ENCODE results near the gene MLPH.

MLPH gene

GRCh38 chr2:237530472-237531433 is 43.7 kb downstream of the MLPH start:
- H3K36me3 ChIP-seq (ENCODE audit: insufficient read depth, low read length), result no peaks in the 10 kb centered on the region
- no peaks in the 10 kb centered on the region for H3K27me3 ChIP-seq (ENCODE audit: control insufficient read depth in 1 of 2, insufficient read depth in 2 of 2, low read length in 2 of 2)
- H3K9ac ChIP-seq (ENCODE audit: low read length), result no peak overlapping the region
- no peak overlapping the region for H3K27ac ChIP-seq (ENCODE audit: low read depth, low read length)
- H3K4me1 ChIP-seq (ENCODE audit: insufficient read depth, low read length), result no peaks in the 10 kb centered on the region
- H3K9me3 ChIP-seq (ENCODE audit: low read length), result no peaks in the 10 kb centered on the region
- no peak overlapping the region for H3K4me3 ChIP-seq (ENCODE audit: low read depth in 1 of 2, low read length in 2 of 2)

GRCh38 chr2:237532160-237532559 is 45.1 kb downstream of the MLPH start:
- Histone ChIP-seq H3K9me3 (ENCODE audit: low read length) (no peaks in the 10 kb centered on the region), H3K36me3 (ENCODE audit: insufficient read depth, low read length) (no peaks in the 10 kb centered on the region), H3K27ac (ENCODE audit: low read depth, low read length) (no peak overlapping the region), H3K4me1 (ENCODE audit: insufficient read depth, low read length) (no peaks in the 10 kb centered on the region), H3K27me3 (ENCODE audit: control insufficient read depth in 1 of 2, insufficient read depth in 2 of 2, low read length in 2 of 2) (no peaks in the 10 kb centered on the region), H3K9ac (ENCODE audit: low read length) (no peak overlapping the region), H3K4me3 (ENCODE audit: low read depth in 1 of 2, low read length in 2 of 2) (no peak overlapping the region)

- no peak overlapping the region for H3K9ac ChIP-seq (ENCODE audit: low read length)
- no peaks in the 10 kb centered on the region for H3K27me3 ChIP-seq (ENCODE audit: control insufficient read depth in 1 of 2, insufficient read depth in 2 of 2, low read length in 2 of 2)
- H3K36me3 ChIP-seq (ENCODE audit: insufficient read depth, low read length), result no peaks in the 10 kb centered on the region
- no peaks in the 10 kb centered on the region for H3K4me1 ChIP-seq (ENCODE audit: insufficient read depth, low read length)
- H3K4me3 ChIP-seq (ENCODE audit: low read depth in 1 of 2, low read length in 2 of 2), result no peak overlapping the region
- H3K27ac ChIP-seq (ENCODE audit: low read depth, low read length), result no peak overlapping the region
- H3K9me3 ChIP-seq (ENCODE audit: low read length), result no peaks in the 10 kb centered on the region
These were observed 46.7 kb downstream of the MLPH start for GRCh38 chr2:237533668-237534161.

GRCh38 chr2:237534380-237534779 is 47.3 kb downstream of the MLPH start:
- H3K9ac ChIP-seq (ENCODE audit: low read length), result no peak overlapping the region

DNA sequence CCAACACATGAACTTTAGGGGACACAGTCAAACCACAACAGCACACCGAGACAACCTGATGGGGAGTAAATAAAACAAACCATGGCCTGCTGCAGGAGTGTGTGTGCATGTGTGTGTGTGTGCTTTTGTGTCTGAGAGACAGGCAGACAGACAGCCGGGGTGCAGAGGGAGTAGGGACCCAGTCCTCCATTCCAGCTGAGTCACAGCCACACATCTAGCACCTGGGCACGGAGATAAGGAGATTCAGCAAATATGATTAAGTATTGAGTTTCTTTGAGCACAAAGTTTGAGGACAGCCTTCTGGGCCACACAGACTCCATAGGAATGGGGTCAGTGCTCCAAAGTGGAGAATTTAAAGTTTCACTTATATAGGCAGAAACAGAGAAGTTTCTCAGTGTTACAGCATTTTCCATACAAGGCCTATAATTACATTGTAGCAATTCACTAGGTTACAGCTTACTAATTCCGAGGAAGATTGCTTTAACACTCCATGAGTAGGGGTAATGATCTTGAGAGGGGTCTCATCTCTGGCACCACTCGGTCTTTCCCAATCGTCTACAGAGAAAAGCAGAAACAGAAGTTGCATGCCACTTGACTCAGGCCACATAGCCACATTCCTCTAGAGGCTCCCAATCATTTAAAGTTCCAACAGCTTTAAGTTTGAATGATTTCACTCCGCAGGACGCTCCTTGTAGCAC is 48.5 kb downstream of the MLPH start:
- Histone ChIP-seq H3K27me3 (ENCODE audit: control insufficient read depth in 1 of 2, insufficient read depth in 2 of 2, low read length in 2 of 2) (no peaks in the 10 kb centered on the region), H3K9me3 (ENCODE audit: low read length) (no peaks in the 10 kb centered on the region), H3K4me3 (ENCODE audit: low read depth in 1 of 2, low read length in 2 of 2) (no peak overlapping the region), H3K27ac (ENCODE audit: low read depth, low read length) (no peak overlapping the region), H3K4me1 (ENCODE audit: insufficient read depth, low read length) (no peaks in the 10 kb centered on the region), H3K9ac (ENCODE audit: low read length) (no peak overlapping the region), H3K36me3 (ENCODE audit: insufficient read depth, low read length) (no peaks in the 10 kb centered on the region)

More at GRCh38 chr2:237534380-237534779, 47.3 kb downstream of the MLPH start:
- Histone ChIP-seq H3K4me3 (ENCODE audit: low read depth in 1 of 2, low read length in 2 of 2) (no peak overlapping the region), H3K27me3 (ENCODE audit: control insufficient read depth in 1 of 2, insufficient read depth in 2 of 2, low read length in 2 of 2) (no peaks in the 10 kb centered on the region), H3K27ac (ENCODE audit: low read depth, low read length) (no peak overlapping the region), H3K4me1 (ENCODE audit: insufficient read depth, low read length) (no peaks in the 10 kb centered on the region), H3K36me3 (ENCODE audit: insufficient read depth, low read length) (no peaks in the 10 kb centered on the region), H3K9me3 (ENCODE audit: low read length) (no peaks in the 10 kb centered on the region)

- Histone ChIP-seq H3K9me3 (ENCODE audit: low read length) (no peaks in the 10 kb centered on the region), H3K36me3 (ENCODE audit: insufficient read depth, low read length) (no peaks in the 10 kb centered on the region), H3K4me3 (ENCODE audit: low read depth in 1 of 2, low read length in 2 of 2) (no peak overlapping the region), H3K4me1 (ENCODE audit: insufficient read depth, low read length) (no peaks in the 10 kb centered on the region), H3K9ac (ENCODE audit: low read length) (no peak overlapping the region), H3K27ac (ENCODE audit: low read depth, low read length) (no peak overlapping the region), H3K27me3 (ENCODE audit: control insufficient read depth in 1 of 2, insufficient read depth in 2 of 2, low read length in 2 of 2) (no peaks in the 10 kb centered on the region)
These were observed 49.0 kb downstream of the MLPH start for GRCh38 chr2:237536083-237536415.

DNA sequence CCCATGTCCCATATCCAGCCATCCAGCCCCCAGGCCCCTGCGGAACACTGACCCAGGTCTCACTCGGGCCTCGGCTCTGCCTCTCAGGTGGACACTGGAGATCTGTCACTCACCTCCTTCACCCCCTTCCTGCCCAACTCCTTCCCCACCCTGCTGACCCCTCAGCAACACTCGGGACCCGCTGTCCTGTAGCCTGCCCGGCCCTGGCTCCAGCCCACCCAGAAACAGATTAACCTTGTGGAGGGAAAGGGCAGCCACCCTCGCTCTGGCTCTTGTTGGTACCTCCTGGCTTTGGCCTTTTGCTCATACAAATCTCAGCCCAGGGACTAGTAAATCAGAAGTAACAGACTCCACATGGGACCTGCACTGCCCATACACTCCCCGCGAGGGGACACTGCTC is 49.6 kb downstream of the MLPH start:
- Histone ChIP-seq H3K9me3 (ENCODE audit: low read length) (no peaks in the 10 kb centered on the region), H3K27ac (ENCODE audit: low read depth, low read length) (no peak overlapping the region), H3K27me3 (ENCODE audit: control insufficient read depth in 1 of 2, insufficient read depth in 2 of 2, low read length in 2 of 2) (no peaks in the 10 kb centered on the region), H3K36me3 (ENCODE audit: insufficient read depth, low read length) (no peaks in the 10 kb centered on the region), H3K9ac (ENCODE audit: low read length) (no peak overlapping the region), H3K4me3 (ENCODE audit: low read depth in 1 of 2, low read length in 2 of 2) (no peak overlapping the region), H3K4me1 (ENCODE audit: insufficient read depth, low read length) (no peaks in the 10 kb centered on the region)

DNA sequence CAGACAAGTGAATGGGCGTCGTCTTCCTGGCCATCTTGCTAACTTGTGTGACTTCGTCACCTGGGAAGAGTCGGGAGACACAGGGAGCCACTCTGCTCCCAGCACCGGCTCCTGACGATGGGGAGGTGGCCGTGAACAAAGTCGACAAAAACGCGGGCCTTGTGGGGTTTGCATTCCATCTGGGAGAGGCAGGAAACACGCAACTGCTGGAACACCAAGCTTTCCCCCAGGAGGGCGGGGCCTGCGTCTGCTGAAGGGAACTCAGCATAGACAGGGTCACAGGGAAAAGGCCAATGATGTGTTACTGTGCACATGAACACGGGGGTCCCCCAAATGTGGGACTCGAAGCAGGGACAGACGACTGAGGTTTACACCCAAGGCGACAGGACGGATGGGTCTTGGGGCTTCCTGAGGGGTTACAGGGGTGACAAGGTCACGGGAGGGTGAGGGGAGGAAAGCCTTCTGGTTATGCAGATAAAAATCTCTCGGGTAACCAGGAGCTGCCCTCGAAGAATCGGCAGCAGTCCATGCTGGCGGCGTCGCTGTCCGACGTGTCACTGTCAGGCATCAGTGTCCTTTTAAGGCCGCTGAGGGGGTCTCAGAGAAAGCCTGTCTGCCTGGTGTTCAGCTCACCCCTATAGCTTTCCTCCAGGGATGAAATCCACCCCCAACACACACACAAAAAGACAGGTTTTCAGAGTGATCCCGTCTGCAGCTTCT is 51.1 kb downstream of the MLPH start:
- Histone ChIP-seq H3K9ac (ENCODE audit: low read length) (no peak overlapping the region), H3K4me3 (ENCODE audit: low read depth in 1 of 2, low read length in 2 of 2) (no peak overlapping the region), H3K4me1 (ENCODE audit: insufficient read depth, low read length) (no peaks in the 10 kb centered on the region), H3K9me3 (ENCODE audit: low read length) (no peaks in the 10 kb centered on the region), H3K36me3 (ENCODE audit: insufficient read depth, low read length) (no peaks in the 10 kb centered on the region), H3K27ac (ENCODE audit: low read depth, low read length) (no peak overlapping the region), H3K27me3 (ENCODE audit: control insufficient read depth in 1 of 2, insufficient read depth in 2 of 2, low read length in 2 of 2) (no peaks in the 10 kb centered on the region)

DNA sequence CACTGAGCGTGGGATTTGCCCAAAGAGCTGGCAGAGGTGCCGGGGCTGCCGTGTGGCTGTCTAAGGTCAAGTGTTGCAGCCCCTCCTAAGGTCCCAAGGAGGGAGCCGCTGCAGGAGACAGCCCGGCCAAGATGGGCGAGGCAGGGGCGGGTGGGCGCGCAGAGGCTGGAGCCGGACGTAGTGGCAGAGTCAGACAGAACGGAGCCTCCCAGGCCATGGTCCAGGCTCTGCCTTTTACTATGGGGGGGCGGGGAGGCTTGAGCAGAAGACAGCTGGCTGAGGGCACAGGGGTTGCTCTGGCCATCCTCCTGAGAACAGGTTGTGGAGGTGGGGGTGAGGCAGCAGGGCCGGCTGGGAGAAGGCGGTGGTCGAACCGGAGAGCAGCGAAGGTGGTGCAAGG is 51.9 kb downstream of the MLPH start:
- H3K27me3 ChIP-seq (ENCODE audit: control insufficient read depth in 1 of 2, insufficient read depth in 2 of 2, low read length in 2 of 2), result no peaks in the 10 kb centered on the region
- H3K27ac ChIP-seq (ENCODE audit: low read depth, low read length), result no peak overlapping the region
- H3K4me3 ChIP-seq (ENCODE audit: low read depth in 1 of 2, low read length in 2 of 2), result no peak overlapping the region
- H3K4me1 ChIP-seq (ENCODE audit: insufficient read depth, low read length), result no peaks in the 10 kb centered on the region
- no peaks in the 10 kb centered on the region for H3K36me3 ChIP-seq (ENCODE audit: insufficient read depth, low read length)
- no peaks in the 10 kb centered on the region for H3K9me3 ChIP-seq (ENCODE audit: low read length)
- no peak overlapping the region for H3K9ac ChIP-seq (ENCODE audit: low read length)

DNA sequence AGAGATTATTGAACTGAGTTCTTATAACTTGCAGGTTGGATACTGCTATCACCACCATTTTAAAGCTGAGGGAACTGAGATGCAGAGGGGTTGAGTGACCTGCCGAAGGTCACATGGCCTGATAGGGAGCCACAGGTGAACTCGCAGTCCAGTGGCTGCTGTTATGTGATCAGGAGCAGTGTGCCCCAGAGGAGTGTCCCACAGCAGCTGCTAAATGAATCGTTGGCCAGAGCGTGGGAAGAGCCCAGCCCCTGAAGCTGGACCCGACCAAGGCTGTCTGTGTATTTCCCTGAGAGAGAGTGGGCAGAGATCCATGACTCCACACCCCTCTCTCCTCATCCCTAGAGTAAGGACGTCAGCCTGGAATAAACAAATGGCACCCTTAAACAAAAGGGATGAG is 52.6 kb downstream of the MLPH start:
- Histone ChIP-seq H3K27me3 (ENCODE audit: control insufficient read depth in 1 of 2, insufficient read depth in 2 of 2, low read length in 2 of 2) (no peaks in the 10 kb centered on the region), H3K4me1 (ENCODE audit: insufficient read depth, low read length) (no peaks in the 10 kb centered on the region), H3K9ac (ENCODE audit: low read length) (no peak overlapping the region), H3K4me3 (ENCODE audit: low read depth in 1 of 2, low read length in 2 of 2) (no peak overlapping the region), H3K27ac (ENCODE audit: low read depth, low read length) (no peak overlapping the region), H3K9me3 (ENCODE audit: low read length) (no peaks in the 10 kb centered on the region), H3K36me3 (ENCODE audit: insufficient read depth, low read length) (no peaks in the 10 kb centered on the region)

DNA sequence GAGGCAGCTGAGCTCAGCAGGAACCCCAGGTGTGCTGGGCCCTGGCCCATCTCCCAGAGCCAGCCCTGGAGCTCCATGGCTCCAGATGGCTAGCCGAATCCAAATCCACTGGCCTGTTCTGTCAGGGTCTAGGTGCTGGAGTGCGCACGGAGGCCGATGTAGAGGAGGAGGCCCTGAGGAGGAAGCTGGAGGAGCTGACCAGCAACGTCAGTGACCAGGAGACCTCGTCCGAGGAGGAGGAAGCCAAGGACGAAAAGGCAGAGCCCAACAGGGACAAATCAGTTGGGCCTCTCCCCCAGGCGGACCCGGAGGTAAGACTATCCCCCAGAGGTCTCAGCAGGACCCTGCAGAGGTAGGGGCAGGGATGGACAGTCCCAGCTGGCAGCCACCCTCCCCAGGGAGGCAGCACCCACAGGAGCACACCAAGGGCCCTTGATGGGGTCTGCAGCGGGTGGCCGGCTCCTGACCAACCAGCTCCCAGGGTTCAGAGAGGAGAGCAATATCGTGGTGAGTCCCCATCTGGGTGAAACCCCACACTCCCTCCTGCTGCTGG is 53.2 kb downstream of the MLPH start:
- H3K4me1 ChIP-seq (ENCODE audit: insufficient read depth, low read length), result no peaks in the 10 kb centered on the region

More for the DNA sequence above, 53.2 kb downstream of the MLPH start:
- H3K9me3 ChIP-seq (ENCODE audit: low read length), result no peaks in the 10 kb centered on the region
- no peaks in the 10 kb centered on the region for H3K36me3 ChIP-seq (ENCODE audit: insufficient read depth, low read length)
- no peak overlapping the region for H3K4me3 ChIP-seq (ENCODE audit: low read depth in 1 of 2, low read length in 2 of 2)
- H3K27ac ChIP-seq (ENCODE audit: low read depth, low read length), result no peak overlapping the region
- H3K9ac ChIP-seq (ENCODE audit: low read length), result no peak overlapping the region
- H3K27me3 ChIP-seq (ENCODE audit: control insufficient read depth in 1 of 2, insufficient read depth in 2 of 2, low read length in 2 of 2), result no peaks in the 10 kb centered on the region

All from muscle layer of colon (tissue), 2 donors.